Epidermal melanocyte (primary cell): ENCODE measurements around the gene SPPL2A.
A peak's percentile ranks its signal among the peaks of the same experiment; 100 is the strongest.

Experiments used
- DNase-seq: peaks from one replicate; pipeline ENCODE4 v3.0.0; 2011; ENCODE audit warnings: low spot score; ENCODE audit not compliant: insufficient read length

Gene SPPL2A

DNA sequence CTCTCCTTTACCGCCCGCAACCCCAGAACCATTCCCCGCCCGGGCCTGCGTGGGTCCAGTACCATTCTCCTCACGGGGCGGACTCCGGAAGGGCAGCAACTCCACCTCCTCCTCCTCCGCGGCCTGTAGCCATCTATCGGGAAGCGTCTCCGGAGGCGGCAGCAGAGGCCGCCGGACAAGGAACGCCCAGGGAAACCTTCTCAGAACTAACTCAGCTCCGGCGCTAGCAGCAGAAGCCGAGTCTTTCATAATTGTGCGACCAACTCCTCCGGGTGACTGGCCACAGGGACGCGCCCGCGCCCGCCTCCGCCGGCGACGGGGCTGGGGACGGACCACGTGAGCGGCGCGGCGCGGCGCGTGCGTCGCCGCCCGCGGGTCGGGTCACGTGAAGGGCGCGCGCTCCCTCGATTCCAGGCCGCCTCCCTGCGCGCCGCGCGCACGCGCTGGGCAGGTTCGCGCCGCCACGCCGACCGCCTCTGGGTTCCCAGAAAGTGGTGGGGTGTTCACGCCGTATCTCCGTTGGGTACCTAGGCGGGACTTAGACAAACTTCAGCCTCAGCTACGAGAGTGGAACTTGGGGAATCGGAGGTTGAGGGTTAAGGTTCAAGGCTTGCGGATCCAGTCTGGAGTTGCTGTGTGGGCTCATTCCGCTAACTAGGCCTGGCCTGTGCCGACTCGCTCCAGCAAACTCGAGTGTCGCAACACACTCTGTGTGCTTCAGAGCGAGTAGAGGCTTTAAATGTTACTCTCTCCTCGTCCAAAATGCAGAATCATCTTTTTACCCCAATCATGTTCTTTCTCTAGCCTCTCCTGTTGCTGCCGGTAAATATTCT is 78.8 kb downstream of the SPPL2A start, which contains the start of gene TRPM7:
TSS of gene TRPM7 (minus strand) at position 329 of the 833 bp plus-strand sequence. CDS start at position 65, 264 bp downstream.
- DNase-seq, result peak; percentile 73

DNA sequence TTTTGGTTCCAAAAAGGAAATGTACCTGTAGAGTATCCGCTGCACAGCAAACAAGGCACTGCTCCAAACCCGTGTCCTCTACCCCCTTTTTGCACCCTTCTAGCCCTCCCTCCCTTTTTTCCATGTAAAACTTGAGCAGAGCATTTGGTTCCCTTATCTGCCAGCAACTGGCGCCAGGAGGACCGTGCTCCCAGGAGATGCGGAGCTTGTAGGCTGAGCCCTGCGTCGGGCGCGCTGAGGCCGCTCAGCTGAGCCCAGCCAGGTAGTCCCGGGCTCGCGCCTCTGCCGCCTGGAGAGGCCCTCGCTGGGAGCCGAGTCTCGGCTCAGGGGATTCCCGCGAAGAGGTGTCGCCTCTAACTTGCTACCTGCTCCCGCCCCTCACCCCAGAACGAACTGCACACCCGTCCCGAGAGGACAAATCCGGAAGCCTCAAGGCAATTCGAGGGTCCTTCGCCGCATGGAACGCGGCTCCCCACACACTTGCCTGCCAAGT is 79.5 kb downstream of the SPPL2A start:
- no peak for DNase-seq

DNA sequence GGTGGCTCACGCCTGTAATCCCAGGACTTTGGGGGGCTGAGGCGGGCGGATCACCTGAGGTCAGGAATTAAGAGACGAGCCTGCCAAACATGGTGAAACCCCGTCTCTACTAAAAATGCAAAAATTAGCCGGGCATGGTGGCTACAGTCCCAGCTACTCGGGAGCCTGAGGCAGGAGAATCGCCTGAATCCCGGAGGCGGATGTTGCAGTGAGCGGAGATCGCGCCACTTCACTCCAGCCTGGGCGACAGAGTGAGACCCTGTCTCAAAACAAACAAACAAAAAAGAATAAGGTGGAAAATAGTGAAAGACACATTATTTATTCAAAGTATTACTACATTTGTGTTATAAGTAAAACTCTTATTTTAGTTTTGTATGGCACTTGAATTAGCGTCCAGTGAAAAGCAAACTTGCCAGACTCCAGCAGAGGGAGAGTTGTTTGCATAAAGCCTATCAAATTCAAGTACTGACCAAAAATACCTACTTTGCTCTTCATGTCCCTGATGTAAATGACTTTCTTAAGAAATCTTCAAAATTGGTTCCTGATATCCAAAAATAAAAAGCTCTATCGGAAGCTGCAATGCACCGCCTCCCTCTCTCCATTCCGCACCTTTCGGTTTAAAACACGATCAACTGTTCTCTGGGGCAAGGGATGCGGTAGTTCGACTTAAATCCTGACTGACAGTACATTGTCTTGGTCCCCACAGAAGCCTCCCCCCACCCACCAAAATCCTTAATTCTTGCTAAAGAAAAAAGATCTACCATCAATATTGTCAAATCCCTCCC is 80.1 kb downstream of the SPPL2A start:
- DNase-seq, result no peak

DNA sequence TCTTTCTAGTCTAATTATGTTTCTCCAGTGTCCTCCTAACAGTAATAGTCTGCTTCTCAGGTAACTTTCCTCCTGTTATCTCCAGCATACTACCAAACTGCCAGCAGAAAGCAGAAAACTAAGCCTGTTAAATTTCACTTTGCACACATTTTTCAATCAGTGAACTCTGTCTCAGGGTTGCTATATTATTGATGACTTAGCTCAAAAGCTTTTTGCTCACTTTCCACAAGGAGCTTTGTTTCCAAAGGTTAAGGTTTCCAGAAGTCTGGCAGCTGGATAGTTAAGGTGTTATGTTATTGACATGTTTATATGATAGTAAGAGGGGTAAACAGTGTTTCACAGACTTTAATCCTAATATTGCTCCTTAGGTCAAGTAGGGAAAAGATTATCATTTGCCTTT is 84.0 kb downstream of the SPPL2A start:
- no peak for DNase-seq

DNA sequence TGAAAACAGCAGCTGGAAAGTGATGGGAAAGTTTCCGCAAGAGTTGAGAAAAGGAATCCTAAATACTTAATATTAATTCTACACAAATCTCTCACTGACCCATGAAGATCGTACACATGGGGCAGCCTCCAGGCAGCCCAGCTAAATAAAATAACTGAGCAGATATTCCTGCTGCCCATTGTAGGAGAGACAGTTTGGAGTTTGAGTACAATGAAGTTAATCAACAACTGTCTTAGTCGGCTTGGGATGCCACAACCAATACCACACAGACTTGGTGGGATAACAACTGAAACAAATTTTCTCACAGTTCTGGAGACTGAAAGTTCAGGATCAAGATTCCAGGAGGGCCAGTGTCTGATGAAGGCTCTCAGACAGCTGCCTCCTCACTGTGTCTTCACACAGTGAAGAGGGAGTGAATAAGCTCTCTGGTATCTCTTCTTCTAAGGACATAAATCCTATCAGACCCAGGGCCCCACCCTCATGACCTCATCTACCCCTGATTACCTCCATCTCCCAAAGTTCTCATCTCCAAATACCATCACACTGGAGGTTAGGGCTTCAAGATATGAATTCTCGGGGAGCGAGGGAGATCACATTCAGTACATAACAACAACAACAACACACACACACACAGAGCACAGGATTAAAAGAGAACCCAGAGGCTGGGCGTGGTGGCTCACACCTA is 88.6 kb downstream of the SPPL2A start:
- DNase-seq, result no peak

DNA sequence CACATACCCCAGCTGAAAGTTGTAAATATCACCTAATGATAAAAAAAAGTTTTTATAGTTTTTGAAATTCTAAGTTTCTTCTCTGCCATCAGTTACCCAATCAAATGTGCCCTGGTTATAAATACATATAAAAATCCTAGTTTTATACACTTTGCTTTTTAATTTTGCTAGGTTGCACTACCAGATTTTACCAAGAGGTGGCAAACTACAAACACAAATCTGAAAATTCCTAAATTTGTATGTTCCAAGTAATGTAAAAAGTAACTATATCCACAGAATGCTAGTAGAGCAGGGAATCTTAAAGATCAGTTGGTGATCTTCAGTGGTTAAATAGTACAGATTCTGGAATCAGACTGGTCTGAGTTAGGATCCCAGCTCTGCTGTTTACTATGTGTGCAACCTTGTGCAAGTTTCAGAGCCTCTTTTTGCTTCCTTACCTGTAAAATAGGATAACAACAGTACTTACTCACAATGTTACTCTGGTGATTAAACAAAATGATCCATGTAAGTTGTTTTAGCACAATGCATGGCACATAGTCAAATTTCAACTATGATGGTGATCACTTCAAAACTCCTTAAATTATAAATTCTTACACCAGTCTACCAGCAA is 89.9 kb downstream of the SPPL2A start:
- no peak for DNase-seq

DNA sequence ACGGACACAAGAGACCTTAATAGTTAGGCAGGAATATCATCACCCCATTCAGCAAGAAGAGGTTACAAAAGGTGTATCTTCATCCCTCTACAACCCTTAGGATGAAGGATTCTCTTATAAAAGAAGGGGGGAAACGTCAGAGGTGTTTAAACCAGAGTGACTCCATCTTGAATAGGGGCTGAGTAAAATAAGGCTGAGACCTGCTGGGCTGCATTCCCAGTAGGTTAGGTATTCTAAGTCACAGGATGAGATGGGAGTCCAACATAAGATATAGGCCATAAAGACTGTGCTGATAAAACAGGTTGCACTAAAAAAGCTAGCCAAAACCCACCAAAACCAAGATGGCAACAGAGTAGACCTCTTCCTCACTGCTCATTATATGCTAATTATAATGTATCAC is 95.4 kb downstream of the SPPL2A start:
- DNase-seq, result no peak

DNA sequence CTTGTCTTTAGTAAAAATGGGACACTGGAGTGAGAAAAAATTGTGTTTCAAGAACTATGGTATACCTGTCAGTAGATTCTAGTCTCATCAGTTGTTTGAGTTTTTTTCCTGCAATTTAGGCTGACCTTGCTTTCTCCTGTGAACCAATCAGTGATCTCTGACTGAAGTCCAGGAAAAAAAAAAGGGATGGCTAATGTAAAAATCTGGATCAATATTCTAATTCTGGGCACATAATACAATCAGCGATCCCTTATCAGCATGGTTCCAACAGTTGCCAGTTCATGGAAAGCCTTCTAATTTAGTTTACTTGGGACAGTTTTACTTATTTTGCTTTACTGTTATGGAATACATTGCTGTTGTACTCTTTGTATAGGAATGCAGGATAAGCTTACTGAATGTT is 95.9 kb downstream of the SPPL2A start:
- no peak for DNase-seq

DNA sequence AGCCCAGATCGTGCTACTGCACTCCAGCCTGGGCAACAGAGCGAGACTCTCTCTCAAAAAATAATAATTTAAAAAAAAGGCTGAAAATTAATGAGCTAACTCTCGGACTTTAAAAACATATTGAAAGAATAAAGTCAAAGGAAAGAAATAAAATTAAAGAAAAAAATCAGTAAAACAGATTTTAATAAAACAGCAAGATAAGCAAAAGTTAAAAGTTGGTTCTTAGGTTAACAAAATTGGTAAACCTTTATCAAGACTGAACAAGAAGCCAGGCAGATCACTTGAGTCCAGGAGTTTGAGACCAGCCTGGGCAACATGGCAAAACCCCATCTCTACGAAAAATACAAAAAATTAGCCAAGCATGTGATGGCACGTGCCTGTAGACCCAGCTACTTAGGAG is 99.6 kb downstream of the SPPL2A start:
- DNase-seq, result no peak

DNA sequence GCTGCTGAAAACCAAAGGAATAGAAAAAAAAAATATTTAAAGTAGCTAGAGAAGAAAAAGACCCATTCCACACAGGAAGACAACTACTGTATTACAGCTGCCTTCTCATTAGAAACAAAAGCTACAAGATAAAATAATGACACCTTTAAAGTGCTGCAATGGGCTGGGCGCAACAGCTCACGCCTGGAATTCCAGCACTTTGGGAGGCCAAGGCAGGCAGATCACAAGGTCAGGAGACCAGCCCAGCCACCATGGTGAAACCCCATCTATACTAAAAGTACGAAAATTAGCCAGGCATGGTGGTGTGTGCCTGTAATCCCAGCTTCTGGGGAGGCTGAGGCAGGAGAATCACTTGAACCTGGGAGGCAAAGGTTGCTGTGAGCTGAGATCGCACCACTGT is 110.0 kb downstream of the SPPL2A start:
- DNase-seq, result no peak

DNA sequence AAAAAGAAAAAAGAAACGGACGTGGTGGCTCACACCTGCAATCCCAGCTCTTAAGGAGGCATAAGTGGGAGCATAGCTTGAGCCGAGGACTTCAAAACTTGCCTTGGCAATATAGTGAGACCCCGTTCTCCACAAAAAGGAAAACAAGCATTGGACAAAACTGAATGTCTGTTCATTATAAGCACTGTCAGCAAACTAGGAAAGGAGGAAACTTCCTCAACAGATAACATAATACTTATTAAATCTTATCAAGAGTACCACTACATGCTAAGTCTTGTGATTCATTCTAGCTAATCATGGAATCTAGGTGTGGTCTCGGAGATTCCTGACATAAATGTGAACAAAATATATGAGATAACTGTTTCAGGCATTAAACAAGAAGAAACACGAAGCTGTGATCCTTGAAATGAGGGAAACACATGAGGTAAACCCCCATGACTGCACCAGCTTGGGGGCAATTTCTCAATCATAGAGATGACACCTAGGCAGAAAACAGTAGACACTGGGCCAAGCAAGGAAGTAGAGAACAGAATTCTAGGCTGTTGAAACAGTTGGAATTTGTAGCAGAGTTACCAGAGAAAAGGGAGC is 112.3 kb downstream of the SPPL2A start:
- DNase-seq, result no peak

DNA sequence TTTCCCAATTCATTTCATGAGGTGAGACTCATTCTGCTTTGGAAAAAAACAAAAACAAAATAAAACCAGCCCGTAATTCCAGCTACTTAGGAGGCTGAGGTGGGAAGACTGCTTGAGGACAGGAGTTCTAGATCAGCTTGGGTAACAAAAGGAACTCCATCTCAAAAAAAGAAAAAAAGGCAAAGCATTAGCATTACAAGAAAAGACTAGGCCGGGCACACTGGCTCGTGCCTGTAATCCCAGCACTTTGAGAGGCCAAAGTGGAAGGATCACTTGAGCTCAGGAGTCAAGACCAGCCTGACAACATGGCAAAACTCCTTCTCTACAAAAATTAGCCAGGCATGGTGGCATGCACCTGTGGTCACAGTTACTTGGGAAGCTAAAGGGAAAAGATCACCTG is 112.8 kb downstream of the SPPL2A start:
- DNase-seq, result no peak
